GM13977 (cell line): ENCODE results near the gene C20orf204.
A peak's percentile ranks its signal among the peaks of the same experiment; 100 is the strongest.

Experiments
- DNase-seq: peaks from one replicate; pipeline ENCODE4 v3.0.0; 2012; ENCODE audit warnings: low spot score
- CTCF ChIP-seq: IDR thresholded peaks from 2 replicates; pipeline ENCODE4 v1.5.1; 2012; ENCODE audit warnings: mild to moderate bottlenecking, control low read depth; ENCODE audit not compliant: insufficient read depth; ENCODE audit errors: extremely low read depth, missing control alignments
- in situ Hi-C: fragments of 300-500 bp; cut with MboI; formaldehyde crosslinking; loops from one replicate; pipeline ENCODE4 v1.12.0; 2022; ENCODE audit warnings: low sequenced_read_pairs, low pct_unique_long_range_greater_than_20kb, mixed read lengths, inconsistent platforms; ENCODE audit not compliant: unreplicated experiment

C20orf204 gene

DNA sequence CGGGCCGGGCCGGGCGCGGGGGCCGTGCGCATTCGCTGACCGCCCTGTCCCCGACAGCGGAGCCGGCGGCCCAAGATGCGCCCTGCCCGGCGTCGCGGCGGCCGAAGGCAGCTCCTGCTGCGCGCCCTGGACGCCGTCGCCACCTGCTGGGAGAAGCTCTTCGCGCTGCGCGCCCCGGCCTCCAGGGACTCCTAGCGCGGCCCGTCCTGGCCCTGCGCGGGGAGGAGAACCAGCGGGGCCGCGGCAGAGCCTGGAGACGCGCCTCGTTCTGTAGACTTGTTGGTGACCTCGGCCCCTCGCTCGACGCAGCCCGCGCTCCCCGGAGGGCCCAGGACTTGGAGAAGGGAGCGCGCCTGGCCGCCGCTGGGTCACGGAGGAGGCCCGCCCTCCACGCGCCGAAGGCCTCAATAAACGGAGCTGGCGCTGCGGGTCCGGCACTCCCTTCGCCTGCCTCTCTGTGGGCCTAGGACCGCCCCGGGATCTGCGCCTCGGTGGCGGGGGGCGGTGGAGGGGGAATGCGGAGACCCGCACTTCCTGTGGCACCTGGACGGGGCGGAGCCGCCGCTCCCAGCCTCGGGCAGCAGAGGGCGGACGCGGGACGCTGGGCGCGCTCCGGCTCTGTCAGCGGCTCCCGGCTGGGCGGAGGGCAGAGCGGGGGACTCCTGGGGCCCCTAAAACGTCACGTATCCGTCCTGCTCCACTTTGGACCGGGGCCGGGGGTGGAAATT, 2.7 kb downstream of the C20orf204 start:
- TF ChIP-seq CTCF, result peak; percentile 89
- in situ Hi-C loops, result no loop called here
- DNase-seq, result peak; percentile 93

DNA sequence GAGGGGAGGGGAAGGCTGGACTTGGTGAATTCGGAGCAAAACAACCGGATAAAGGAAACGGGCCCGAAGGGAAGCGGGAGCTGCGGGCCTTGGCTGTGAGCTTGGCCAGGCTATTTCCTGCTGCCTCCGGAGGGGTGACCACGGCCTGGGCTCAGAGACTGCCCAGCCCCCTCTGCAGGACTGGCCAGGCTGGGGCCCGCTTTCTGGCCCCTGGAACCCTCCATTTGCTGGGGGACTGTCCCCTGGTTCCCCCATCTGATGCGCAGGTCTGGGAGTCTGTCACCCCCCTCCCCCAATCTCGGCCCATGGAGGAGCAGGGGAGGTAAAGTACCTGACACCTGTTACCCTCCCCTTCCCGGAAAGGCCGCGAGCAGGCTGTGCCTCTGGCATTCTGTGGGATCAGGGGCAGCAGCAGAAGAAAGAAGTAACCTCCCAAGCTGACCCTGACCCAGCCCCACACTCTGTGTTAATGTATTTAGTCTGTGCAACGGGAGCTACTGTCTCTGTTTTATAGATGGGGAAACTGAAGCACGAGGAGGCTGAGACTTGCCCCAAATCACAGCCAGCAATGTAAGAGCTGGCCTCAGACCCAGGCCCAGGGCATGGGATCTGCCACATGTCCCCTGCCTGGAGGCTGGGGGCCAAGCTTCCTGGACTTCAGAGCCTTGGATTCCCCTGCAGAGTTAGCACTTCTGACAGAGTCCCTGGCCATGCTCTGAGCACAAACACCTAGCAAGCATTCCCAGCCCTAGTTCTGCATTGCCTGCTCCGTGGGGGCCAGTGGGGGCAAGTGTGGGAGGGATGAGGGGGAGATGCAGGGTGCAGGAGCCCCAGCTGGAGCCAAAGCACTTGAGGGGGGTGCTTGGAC, 3.5 kb downstream of the C20orf204 start:
- DNase-seq, result no peak
- in situ Hi-C loops, result no loop called here
- TF ChIP-seq CTCF, result no peak

GRCh38 chr20:64040231-64041039, 4.5 kb downstream of the C20orf204 start:
- in situ Hi-C loops, result no loop called here
- TF ChIP-seq CTCF, result no peak
- DNase-seq, result no peak

GRCh38 chr20:64041040-64041780, 5.2 kb downstream of the C20orf204 start:
- in situ Hi-C loops, result no loop called here
- no peak for DNase-seq

GRCh38 chr20:64041781-64042053, 5.7 kb downstream of the C20orf204 start:
- TF ChIP-seq CTCF, result no peak
- in situ Hi-C loops, result no loop called here
- no peak for DNase-seq

More at GRCh38 chr20:64041040-64041780, 5.2 kb downstream of the C20orf204 start:
- TF ChIP-seq CTCF, result no peak
